Measurements from ENCODE around the gene JDP2.
"Not testable (repeated sequence)": the region's sequence is repeated elsewhere in the genome, so short reads cannot be mapped to it uniquely, and the experiment has no call there.

JDP2 gene, protein sequence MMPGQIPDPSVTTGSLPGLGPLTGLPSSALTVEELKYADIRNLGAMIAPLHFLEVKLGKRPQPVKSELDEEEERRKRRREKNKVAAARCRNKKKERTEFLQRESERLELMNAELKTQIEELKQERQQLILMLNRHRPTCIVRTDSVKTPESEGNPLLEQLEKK

DNA sequence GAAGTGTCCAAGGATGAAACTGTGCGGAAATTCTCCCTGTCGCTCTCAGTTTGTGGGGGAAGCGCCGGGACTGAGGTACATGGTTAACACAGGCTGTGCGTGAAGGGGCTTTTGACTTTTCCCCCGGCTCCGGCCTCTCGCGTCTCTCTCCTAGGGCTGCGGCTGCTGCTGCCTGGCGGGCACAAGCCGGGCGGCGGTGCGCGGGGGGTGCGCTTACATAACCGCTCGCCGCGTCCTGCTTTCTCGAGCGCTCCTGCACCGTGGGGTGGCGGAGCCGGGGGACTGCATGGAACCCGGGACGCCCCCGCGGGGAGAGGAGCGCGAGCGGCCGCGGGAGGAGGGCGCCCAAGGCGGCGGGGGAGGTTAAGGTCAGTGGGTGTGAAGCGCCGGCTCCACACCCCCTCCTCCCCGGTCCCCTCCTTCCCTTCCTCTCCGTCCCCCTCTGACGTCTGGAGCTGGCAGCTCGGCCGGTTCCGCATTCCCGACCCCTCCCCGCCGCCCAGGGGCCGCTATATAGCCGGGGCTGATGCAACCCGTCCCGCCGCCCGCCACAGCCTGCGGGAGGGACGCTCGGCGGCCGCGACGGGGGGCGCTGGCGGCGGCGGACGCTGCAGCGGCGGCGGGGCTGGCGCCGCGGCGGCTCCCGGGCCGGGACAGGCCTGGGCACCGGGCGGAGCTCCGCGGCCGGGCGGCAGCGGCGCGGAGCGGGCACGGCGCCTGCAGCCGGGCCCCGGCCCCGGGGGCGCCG lies at the start of gene JDP2:
Gene JDP2, plus strand, starts transcription at position 541 of the 748 bp plus-strand sequence. CDS start 9,899 bp downstream, outside the sequence.
- DNase-seq: peak; percentile 76 to 86

DNA sequence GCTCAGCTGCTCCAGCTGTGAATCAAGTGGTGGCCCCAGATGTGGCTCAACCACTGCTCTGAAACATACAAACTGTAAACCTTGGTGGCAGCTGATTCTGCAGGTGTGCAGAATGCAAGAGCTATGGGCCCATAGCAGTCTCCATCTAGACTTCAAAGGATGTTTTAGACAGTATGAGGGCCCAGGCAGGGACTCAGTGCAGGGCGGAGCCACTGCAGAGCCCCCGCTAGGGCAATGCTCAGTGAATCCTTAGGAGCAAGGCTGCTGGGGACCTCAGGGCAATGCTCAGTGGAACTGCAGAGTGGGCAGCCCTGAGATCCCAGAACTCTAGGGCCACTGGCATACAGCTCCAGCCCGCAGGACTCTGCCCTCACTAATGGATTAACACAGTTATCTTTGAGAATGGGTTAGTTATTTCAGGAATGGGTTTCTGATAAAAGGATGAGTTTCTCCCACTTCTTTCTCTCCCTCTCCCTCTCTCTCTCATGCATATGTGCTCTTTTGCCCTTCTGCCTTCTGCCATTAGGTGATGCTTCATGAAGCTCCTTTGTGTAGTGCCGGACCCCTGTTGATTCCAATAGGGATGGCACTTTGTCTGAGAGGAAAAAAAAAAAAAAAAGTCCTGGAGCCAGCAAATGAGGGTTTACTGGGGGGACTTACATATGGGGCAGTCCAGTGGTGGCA lies 48.4 kb upstream of the JDP2 start:
- DNase-seq: no peak

DNA sequence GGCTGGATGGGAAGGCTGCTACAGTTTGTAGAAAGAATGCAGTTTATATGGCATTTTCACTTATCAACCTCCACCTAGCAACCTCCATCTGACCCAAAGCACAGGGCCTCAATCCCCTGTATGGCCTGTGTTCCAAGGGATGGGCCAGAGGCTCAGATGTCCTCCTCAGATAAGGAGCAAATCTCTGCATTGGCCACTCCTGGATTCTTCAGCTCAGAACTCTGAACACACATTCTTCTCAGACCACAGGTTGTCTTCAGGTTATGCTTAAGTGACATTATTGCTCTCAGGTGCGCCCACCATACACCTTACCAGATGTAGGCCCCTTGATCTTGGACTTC lies 47.9 kb upstream of the JDP2 start:
- DNase-seq: no peak

DNA sequence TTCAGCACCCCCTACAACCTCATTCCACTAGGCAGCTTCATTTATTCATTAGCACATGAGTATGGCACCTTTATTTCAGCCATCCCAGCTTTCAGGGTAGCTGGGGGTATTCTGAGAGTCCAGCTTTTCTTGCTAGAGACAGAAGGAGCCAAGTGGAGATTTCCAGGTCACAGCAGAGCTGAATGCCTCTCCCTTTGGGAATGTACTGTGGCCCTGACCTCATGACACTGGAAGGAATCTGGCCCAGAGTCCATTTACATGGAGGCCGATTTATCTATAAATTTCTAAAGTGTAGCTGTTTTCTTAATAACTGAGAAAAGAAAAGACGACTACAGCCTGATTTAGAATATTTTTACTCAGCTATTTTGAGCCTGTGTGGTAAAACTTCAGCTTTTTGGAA lies 47.2 kb upstream of the JDP2 start:
- no peak for DNase-seq

DNA sequence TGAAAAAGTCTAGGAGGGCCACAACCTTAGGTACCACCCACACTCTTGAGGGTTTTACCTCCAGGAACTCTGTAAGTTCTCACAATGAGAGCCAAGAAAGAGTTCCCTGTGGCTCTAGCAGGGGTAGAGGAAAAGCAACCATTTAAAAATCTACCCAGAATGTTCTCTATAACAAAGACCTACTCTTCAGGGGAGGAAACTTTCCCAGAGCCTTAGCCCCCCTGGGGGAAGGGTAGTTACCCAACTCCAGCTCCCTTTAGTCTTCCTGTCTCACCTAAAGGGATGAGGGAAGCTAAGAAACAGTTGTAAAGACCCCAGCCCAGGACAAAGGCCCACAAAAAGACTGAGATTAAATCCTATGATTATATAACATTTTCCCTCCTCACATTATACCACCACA lies 46.2 kb upstream of the JDP2 start:
- no peak for DNase-seq

DNA sequence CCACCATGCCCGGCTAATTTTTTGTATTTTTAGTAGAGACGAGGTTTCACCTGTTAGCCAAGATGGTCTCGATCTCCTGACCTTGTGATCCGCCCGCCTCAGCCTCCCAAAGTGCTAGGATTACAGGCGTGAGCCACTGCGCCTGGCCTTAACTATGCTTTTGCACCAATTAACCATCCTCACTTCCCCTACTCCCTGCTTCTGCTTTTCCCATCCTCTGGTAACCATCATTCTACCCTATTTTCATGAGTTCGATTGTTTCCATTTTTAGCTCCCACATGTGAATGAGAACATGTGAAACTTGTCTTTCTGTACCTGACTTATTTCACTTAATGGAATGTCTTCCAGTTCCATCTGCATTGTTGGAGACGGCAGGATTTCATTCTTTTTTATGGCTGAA lies 44.6 kb upstream of the JDP2 start:
- not testable (repeated sequence) for DNase-seq

DNA sequence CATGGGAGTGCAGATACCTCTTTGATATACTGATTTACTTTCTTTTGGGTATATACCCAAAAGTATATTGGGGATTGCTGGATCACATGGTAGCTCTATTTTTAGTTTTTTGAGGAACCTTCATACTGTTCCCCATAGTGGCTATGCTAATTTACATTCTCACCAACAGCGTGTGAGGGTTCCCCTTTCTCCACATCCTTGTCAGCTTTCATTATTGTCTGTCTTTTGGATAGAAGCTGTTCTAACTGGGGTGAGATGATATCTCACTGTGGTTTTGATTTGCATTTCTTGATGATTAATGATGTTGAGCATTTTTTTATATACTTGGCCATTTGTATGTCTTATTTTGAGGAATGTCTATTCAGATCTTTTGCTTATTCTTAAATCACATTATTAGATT lies 44.1 kb upstream of the JDP2 start:
- DNase-seq: peak; percentile 45 to 49

DNA sequence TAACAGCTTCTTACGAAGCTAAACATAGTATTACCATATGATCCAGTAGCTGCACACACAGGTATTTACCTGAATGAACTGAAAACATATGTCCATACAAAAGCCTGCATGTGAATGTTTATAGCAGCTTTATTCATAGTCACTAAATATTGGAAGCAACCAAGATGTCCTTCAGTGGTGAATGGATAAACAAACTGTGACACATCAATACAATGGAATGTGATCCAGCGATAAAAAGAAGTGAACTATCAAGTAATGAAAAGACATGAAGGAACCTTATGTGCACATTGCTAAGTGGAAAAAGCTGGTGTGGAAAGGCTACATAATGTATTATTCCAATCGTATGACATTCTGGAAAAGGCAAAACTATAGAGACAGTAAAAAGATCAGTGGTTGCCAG lies 38.1 kb upstream of the JDP2 start:
- DNase-seq: no peak

DNA sequence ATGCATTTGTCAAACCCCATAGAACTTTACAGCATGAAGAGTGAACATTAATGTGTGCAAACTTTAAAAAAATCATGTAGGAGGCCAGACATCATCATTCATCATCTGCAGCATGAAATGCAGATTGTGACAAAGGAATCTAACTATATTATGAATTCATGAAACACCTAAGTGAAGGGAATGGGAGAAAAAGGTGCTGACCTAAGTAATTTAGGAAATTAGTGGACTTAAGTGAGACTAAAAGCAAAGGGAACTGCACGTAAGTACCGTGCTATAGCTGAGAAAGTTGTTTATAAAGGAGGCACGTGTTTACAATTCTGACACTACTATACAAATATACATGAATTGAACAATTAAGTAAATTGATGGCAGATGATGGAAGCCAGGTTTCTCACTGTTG lies 37.6 kb upstream of the JDP2 start:
- DNase-seq: no peak

DNA sequence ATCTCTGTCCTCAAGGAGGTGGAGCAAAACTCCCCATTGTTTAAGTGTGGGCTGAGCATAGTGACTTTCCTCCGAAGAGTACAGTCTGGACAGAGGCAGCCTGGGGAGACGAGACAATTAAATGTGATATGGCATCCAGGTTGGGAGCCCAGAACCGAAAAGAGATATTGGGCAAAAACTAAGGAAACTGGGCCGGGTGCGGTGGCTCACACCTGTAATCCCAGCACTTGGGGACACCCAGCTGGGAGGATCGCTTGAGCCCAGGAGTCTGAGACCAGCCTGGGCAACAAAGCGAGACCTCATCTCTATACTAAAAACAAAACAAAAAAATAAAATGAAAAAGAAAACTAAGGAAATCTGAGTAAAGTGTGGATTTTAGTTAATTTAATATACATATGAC lies 35.9 kb upstream of the JDP2 start:
- DNase-seq: no peak

DNA sequence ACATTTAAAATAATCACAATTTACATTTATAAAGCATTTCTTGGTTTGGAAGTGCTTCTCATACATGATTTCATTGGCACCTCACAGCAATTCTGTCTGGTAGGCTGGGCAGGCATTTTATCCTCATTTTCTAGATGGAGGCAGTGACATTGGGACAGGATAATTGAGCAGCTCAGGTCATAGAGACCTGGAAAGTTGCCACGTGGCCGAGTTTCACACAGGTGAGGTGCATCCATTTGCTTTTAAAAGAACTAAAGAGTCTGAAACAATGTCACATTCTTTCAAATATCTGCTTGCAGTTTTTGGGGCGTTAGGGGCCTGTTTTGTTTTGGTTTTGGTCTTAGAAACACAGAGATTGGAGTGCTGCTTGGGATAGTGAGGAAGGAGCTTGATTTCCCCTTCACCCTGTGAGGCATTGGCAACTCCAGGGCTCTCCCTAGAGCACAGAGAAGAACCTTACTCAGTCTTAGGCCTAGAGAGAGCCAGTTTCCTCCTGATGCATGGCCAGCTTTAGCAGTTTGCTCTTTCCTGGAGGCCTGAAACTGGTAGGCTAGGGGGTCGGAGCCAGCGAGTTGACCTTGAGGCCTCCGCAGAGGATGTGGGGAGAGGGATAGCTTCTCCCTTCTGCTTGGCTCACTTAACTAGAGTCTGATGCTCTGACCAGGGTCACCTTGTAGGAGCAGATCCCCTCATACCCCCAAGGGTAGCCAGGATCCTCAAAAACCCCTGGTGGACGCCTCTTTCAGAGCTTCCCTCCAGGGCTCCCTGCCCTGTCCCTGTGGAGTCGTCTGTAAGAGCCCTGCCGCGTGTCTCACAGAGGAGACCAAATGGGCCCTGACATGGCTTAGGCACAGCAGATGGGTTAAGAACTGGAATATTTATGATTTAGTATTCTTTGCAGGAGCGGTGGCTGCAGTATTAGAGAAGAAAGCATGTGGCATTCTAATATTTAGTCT lies 34.9 kb upstream of the JDP2 start:
- no peak for DNase-seq

DNA sequence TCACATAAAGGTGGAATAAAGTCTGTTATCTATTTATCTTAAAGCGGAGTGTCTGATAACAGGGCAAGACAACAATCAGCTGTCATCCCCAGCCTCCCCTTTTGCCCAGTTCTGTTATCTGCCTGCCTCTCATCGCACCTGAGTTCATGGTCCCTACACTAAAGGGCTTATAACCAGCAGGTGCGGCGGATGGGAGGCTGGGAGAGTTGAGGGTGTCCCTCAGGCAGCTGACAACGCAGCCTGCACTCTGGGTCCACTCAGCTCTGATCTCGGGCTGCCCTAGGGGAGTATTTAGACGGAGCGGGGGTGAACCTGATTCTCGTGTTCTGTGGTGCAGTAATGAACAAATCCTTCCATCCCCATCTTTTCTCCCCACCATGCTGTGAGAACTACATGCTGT lies 34.0 kb upstream of the JDP2 start:
- no peak for DNase-seq

DNA sequence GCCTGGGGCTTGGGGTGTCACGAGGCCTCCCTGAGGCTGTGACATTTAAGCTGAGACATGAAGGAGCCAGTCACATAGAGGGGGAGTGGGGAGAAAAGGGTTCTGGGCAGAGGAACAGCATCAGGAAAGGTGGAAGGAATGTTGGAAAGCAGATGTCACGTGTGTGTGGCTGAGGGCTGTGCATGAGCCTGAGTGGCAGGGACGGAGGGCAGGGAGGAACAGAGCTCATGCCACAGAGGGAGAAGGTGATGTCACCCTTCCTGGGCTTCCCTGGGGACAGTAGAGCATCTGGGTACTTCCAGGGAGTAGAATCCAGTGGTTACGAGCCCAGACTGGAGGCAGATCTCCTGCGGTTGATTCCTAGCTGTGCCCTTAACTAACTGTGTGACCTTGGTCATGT lies 32.0 kb upstream of the JDP2 start:
- no peak for DNase-seq

DNA sequence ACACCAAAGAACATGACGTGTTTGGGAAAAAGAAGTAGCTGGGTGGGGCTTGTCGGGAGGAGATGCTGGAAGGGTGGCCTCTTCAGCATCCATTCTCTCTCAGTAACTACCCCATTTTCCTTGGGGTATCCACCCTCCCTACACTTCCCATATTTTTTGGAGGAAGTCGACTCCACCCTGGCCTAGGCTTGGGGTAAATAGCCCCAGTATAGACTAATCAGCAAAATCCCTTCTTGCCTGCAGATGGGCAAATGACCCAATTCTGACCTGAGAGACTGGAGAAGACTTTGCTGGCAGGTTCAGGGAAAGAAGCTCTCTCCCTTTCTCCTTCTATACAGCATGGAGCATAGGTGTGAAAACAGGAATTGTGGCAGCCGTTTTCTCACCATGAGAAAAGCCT lies 28.5 kb upstream of the JDP2 start:
- DNase-seq: no peak

DNA sequence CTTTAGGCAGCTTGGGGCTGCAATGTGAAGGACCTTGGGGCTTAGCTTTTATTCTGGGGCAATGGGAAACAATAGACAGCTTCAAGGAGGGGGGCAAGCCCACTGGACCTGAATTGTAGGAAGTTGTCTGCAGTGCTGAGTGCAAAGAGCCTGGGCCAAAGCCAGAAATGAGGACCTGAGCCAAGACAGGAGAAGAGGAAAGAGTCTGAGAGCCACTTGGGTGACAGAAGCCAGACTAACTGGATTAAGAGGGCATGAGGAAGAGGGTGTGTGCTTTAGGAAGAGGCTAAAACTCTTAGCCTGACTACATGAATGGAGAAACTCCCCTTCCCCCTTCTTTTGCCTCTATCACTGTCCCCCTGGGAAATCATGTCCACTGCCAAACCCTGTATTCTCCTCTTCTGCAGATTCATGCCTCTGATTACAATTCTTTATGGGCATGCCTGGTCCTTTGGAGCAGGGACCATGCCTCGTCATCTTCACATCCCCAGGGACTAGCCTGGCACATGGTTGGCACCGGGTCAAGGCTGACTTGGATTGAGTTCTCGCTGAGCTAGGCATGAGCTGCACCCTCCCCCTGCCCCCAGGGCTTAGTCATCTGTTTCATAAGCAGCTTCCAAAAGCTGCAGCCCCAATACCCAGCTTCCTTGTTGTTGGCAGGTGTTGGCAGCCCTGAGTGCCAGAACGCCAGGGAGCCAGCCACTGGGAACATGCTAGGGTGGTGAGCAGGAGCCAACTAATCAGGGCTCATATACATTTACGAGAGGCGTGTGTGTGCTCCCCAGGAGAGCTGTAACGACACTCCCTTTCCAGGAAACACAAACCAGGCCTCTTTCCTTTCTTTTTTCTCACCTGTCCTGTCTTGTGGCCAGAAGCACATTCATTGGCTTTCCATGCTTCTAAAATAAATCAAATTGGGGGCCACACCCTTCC lies 27.7 kb upstream of the JDP2 start:
- DNase-seq: peak; percentile 51 to 74

DNA sequence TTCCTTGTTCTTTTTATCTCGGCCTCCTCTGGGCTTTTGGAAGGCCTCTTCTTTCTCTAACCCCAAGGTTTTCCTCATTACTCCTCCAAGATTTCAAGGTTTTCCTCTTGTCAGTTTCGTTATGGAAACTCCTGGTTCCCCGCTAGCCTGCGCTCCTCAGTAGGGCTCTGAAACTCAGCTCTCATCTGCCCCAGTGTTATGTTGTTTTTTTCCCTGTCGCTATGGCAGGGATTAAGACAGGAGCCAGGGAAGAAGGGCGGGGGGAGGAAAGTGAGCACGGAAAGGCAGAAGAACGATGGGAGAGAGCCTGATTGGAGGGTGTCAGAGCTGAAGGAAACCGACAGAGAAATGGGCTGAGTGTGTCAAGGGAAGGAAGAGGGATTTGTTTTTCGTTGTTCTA lies 26.5 kb upstream of the JDP2 start:
- no peak for DNase-seq

DNA sequence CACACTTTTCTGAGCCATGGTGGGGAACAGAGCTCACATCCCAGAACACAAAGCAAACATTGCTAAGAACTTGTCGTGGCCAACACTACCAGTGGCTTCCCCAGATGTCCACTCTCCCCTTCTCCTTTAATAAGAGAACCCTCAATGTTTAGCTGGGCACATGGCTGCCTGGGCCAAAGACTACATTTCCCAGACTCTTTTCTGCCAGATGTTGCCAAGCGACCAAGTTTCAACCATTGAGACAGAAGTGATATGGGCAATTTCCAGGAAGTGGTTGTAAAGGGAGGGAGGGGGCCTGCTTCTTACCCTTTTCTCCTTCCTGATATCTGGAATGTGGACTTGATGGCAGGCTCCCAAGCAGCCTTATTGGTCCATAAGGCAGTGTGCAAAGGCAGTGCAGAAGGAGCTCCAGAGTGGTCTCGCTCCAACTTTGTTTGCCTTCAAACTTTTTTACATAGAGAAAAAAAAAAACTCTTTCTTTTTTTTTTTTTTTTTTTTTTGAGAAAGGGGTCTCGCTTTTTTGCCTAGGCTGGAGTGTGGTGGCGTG lies 24.9 kb upstream of the JDP2 start:
- DNase-seq: peak; percentile 7 to 13

DNA sequence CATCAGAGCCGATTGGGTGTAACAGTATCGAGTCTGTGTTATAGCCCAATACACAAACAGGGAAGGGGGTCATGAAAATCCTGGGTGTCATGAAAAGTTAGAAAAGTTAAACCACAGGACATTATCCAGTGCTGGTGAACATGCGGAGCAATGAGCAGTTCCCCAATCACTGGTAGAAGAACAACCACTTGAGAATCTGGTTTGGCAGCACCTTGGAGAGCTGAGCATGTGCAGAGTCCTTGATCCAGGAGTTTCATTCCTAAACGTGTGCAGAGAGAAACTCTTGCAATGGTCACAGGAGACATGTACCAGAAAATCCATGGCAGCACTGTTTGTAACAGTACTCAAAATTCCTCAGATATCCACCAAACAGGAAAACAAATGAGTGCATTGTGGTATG lies 23.0 kb upstream of the JDP2 start:
- no peak for DNase-seq

DNA sequence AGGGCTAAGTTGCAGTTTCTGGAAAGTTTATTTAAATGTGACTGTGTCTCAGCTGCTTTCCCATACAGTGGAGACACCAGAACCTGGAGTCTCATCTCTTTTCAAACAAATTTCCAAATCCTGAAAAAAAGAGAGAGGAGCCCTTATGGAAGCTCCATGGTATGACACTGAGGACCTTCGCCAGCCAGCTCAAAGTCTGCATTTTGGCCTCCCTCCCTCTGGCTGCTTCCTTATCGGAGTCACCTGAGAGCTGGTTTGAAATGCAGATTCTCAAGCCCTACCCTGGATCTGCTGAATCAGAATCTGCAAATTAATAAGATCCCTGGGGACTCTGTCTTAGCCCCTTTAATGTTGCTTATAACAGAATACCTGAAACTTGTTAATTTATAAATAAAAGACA lies 21.7 kb upstream of the JDP2 start:
- DNase-seq: no peak

DNA sequence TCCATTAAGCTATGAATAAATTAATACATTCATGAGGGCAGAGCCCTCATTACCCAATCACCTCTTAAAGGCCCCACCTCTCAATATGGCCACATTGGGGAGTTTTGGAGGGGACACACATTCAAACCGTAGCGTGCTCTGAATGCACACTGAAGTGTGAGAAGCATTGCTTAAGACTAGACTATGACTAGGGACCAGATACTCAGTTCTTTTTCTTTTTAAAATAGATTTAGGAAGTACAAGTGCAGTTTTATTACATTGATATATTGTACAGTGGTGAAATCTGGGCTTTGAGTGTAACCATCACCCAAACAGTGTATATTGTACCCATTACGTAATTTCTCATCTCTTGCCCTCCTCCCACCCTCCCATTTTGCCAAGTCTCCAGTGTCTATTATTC lies 21.0 kb upstream of the JDP2 start:
- peak in 1 of 2 experiments; percentile 16 for DNase-seq

DNA sequence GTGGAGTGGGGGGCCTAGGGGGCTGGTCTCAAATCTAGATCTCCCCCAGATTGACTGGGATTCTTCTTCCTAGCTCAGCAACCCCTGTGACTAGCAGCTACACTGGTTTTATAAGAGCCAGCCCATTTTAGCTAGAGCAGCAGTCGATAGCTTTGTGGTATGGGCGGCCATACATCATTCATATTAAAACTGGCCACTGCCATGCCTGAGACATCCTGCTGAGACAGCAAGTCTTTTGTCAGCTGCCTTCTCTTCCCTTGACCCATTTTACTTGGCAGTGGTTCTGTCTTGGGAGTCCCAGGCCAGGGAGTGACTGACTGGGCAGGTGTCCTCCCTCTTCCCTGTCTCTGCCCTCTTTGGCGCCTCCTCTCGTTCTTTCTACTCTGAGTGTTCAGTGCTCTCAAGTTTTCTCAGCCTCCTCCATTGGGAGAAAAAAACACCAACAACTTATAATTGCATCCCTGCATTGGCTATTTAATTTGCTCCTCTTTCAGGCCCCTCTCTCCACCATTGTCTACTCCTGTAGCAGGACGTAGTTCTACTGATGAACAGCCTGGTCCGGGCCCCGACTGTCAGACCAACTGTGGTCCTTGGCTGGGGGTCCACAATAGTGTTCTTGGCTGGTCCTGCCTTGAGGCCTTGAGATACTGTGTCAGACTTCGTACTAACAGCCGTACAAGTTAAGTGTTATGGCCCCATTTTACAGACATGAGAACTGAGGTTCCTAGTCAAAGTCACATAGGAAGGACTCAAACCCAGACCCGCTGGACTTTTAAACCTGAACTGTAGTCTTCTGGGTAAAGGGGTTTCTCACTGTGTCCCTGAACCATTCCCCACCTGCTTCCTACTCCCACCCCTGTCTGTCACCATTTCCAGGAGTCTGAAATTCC lies 18.3 kb upstream of the JDP2 start:
- no peak for DNase-seq

Data from AML-193 (cell line).